ENCODE data around the gene SEMA3C. TPM values are rescaled to one million over a fixed set of nuclear protein-coding genes. Genes with fewer than 3 reads are reported as not detected.

SEMA3C gene
- total and polyA plus RNA-seq, 2 donors (not counting 3 experiments of a cell fraction or from before 2014, with no cell fraction given): 0.01 to 0.09 TPM

- H3K27ac ChIP-seq (ENCODE audit: insufficient read depth, low read depth, low read length): no peak overlapping the region
- H3K9ac ChIP-seq (replicated peaks; ENCODE audit: extremely low read depth, insufficient read depth, low read length): no peak overlapping the region
- no peaks in the 10 kb centered on the region for H3K79me2 ChIP-seq (ENCODE audit: control insufficient read depth, insufficient read depth, low read length)
- H3K9me3 ChIP-seq (replicated peaks; ENCODE audit: control insufficient read depth, insufficient read depth, low read length): no peaks in the 10 kb centered on the region
- peaks cover 6 to 18% of the 10 kb centered on the region in 2 experiments for H3K27me3 ChIP-seq (ENCODE audit: control insufficient read depth in 2 of 2, insufficient read depth in 2 of 2, low read length in 2 of 2)
- no TSS peak for BruUV-seq (replicated peaks)
- DNase-seq (ENCODE audit: low read depth, low spot score) (no peak), FAIRE-seq (no peak)
- dilution Hi-C loops (cut with MboI; ENCODE audit: extremely low pct_ligation_motif_present, low sequenced_read_pairs): no loop called here
- POLR2A ChIA-PET: no interaction called here
- H3K4me3 ChIP-seq (replicated peaks in 1 of 3; ENCODE audit: insufficient read depth in 1 of 3, low read depth in 1 of 3, low read length in 3 of 3): no peak overlapping the region
- H3K4me1 ChIP-seq (ENCODE audit: control insufficient read depth, extremely low read depth, insufficient read depth, low read length): no peaks in the 10 kb centered on the region
- no peak for TF ChIP-seq MYC (IDR thresholded peaks at IDR 0.05; ENCODE audit: low read depth, low read length)
- no peak for TF ChIP-seq POLR2AphosphoS5 (IDR thresholded peaks at IDR 0.05; ENCODE audit: insufficient read depth, low read depth, low read length)
- TF ChIP-seq, protein P1, sequence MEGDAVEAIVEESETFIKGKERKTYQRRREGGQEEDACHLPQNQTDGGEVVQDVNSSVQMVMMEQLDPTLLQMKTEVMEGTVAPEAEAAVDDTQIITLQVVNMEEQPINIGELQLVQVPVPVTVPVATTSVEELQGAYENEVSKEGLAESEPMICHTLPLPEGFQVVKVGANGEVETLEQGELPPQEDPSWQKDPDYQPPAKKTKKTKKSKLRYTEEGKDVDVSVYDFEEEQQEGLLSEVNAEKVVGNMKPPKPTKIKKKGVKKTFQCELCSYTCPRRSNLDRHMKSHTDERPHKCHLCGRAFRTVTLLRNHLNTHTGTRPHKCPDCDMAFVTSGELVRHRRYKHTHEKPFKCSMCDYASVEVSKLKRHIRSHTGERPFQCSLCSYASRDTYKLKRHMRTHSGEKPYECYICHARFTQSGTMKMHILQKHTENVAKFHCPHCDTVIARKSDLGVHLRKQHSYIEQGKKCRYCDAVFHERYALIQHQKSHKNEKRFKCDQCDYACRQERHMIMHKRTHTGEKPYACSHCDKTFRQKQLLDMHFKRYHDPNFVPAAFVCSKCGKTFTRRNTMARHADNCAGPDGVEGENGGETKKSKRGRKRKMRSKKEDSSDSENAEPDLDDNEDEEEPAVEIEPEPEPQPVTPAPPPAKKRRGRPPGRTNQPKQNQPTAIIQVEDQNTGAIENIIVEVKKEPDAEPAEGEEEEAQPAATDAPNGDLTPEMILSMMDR (IDR thresholded peaks at IDR 0.05; ENCODE audit: extremely low read depth in 1 of 2, insufficient read depth in 1 of 2, low read depth in 1 of 2, low read length in 2 of 2): no peak
- no peak for TF ChIP-seq FOS (IDR thresholded peaks at IDR 0.05; ENCODE audit: borderline replicate concordance, insufficient read depth, low read length)
- H4K20me1 ChIP-seq (replicated peaks; ENCODE audit: control insufficient read depth, extremely low read depth, insufficient read depth, low read length): no peaks in the 10 kb centered on the region
- CTCF ChIA-PET: interaction anchor here (1.2 to 2.6 kb wide), 3 partner anchors 757 to 771 kb away, joined by 8 to 30 read pairs (median 10); no protein-coding TSS in a partner anchor
- intact Hi-C loops (cut with micrococcal nuclease): loop anchor here (1.0 to 5.0 kb wide), 5 partner anchors 218 to 771 kb away; partner anchors contain the start of gene SEMA3C
- no peaks in the 10 kb centered on the region for H3K36me3 ChIP-seq (ENCODE audit: control insufficient read depth in 2 of 2, extremely low read depth in 1 of 2, insufficient read depth in 2 of 2, low read length in 2 of 2)
- no peak overlapping the region for H3K4me2 ChIP-seq (ENCODE audit: insufficient read depth, low read length)
- H2AFZ ChIP-seq (ENCODE audit: low read depth, low read length): no peak overlapping the region
- H3K9me1 ChIP-seq (replicated peaks; ENCODE audit: control insufficient read depth, extremely low read depth, insufficient read depth, low read length): no peaks in the 10 kb centered on the region
Observed at GRCh38 chr7:80699721-80700256, 219.1 kb downstream of the SEMA3C start.
